NCI-H82 treated with DMSO at 0.1 percent for 48 hours (cell line): ENCODE results near the gene ARHGAP24.

Source experiments
- DNase-seq: peaks from one replicate; lab custom pipeline; 2025; ENCODE audit not compliant: unreplicated experiment; lab: John Stamatoyannopoulos, UW

Gene ARHGAP24

GRCh38 chr4:85474818-85475630 is at the start of gene ARHGAP24:
Gene ARHGAP24, plus strand, starts transcription at chr4:85475150.
- DNase-seq: peak; percentile 58

- no peak for DNase-seq
These were observed 48.6 kb upstream of the ARHGAP24 start for GRCh38 chr4:85426366-85426765.

- DNase-seq: no peak
These were observed 47.8 kb upstream of the ARHGAP24 start for GRCh38 chr4:85427123-85427522.

- DNase-seq: no peak
These were observed 44.7 kb upstream of the ARHGAP24 start for GRCh38 chr4:85430226-85430625.

GRCh38 chr4:85430697-85431096 is 44.3 kb upstream of the ARHGAP24 start:
- no peak for DNase-seq

- DNase-seq: no peak
These were observed 43.8 kb upstream of the ARHGAP24 start for GRCh38 chr4:85431156-85431555.

- no peak for DNase-seq
These were observed 43.0 kb upstream of the ARHGAP24 start for GRCh38 chr4:85431881-85432485.

- DNase-seq: no peak
These were observed 29.8 kb upstream of the ARHGAP24 start for GRCh38 chr4:85445050-85445639.

GRCh38 chr4:85446141-85446861 is 28.6 kb upstream of the ARHGAP24 start:
- no peak for DNase-seq

GRCh38 chr4:85448906-85449890 is 25.8 kb upstream of the ARHGAP24 start:
- no peak for DNase-seq

- no peak for DNase-seq
These were observed 22.8 kb upstream of the ARHGAP24 start for GRCh38 chr4:85452058-85452731.

GRCh38 chr4:85455942-85456341 is 19.0 kb upstream of the ARHGAP24 start:
- no peak for DNase-seq

GRCh38 chr4:85457752-85458467 is 17.0 kb upstream of the ARHGAP24 start:
- DNase-seq: no peak

GRCh38 chr4:85459736-85460135 is 15.2 kb upstream of the ARHGAP24 start:
- no peak for DNase-seq

- no peak for DNase-seq
These were observed 594 bp upstream of the ARHGAP24 start for GRCh38 chr4:85474356-85474755.

- DNase-seq: peak; percentile 1
These were observed 782 bp downstream of the ARHGAP24 start for GRCh38 chr4:85475631-85476233.

GRCh38 chr4:85476381-85476780 is 1.4 kb downstream of the ARHGAP24 start:
- peak; percentile 2 for DNase-seq

GRCh38 chr4:85477534-85477933 is 2.6 kb downstream of the ARHGAP24 start:
- DNase-seq: no peak

GRCh38 chr4:85478576-85478975 is 3.6 kb downstream of the ARHGAP24 start:
- DNase-seq: no peak
